GM23338 (cell line): ENCODE data around the gene HSPA1B. TPM values are rescaled to one million over a fixed set of nuclear protein-coding genes. Genes with fewer than 3 reads are reported as not detected.

Experiments used
- ATAC-seq: fragments of 200-7000 bp; cut with Tn5 transposase; 3 replicates; pipeline ENCODE4 v1.9.1; 2020
- DNase-seq: peaks from one replicate; pipeline ENCODE4 v3.0.0-alpha.2; 2015; ENCODE audit warnings: low spot score
- H2AFZ ChIP-seq: fragments of 200-600 bp; sonication (generic); 2 replicates; pipeline ENCODE4 v1.8.0; 2016; ENCODE audit warnings: antibody characterized with exemption, mild to moderate bottlenecking, moderate library complexity
- H3F3A ChIP-seq: fragments of 200-600 bp; sonication (generic); replicated peaks from 2 replicates; pipeline ENCODE4 v1.8.0; 2017; ENCODE audit warnings: antibody characterized with exemption, mixed run types, low read depth
- H3K27ac ChIP-seq: fragments of 200-600 bp; sonication (generic); 2 replicates; pipeline ENCODE4 v1.6.1; 2016; ENCODE audit warnings: low read depth
- H3K27me3 ChIP-seq: fragments of 200-600 bp; sonication (generic); 2 replicates; pipeline ENCODE4 v1.8.0; 2016; ENCODE audit warnings: mild to moderate bottlenecking, mixed run types, moderate library complexity; ENCODE audit not compliant: insufficient read depth
- H3K36me3 ChIP-seq: fragments of 200-600 bp; sonication (generic); 2 replicates; pipeline ENCODE4 v1.8.0; 2016; ENCODE audit warnings: mild to moderate bottlenecking; ENCODE audit not compliant: insufficient read depth
- H3K4me1 ChIP-seq: fragments of 200-600 bp; sonication (generic); 2 replicates; pipeline ENCODE4 v1.8.0; 2016; ENCODE audit warnings: mild to moderate bottlenecking, moderate library complexity; ENCODE audit not compliant: insufficient read depth
- H3K4me2 ChIP-seq: fragments of 200-600 bp; sonication (generic); 2 replicates; pipeline ENCODE4 v1.7.1; 2017; ENCODE audit warnings: mixed run types
- H3K4me3 ChIP-seq: fragments of 200-600 bp; sonication (generic); 2 replicates; pipeline ENCODE4 v1.6.1; 2016; ENCODE audit warnings: mixed run types
- H3K79me2 ChIP-seq: fragments of 200-600 bp; sonication (generic); replicated peaks from 2 replicates; pipeline ENCODE4 v1.8.0; 2017; ENCODE audit warnings: mild to moderate bottlenecking; ENCODE audit not compliant: insufficient read depth
- H3K9me2 ChIP-seq: fragments of 200-600 bp; sonication (generic); 2 replicates; pipeline ENCODE4 v1.8.0; 2017; ENCODE audit not compliant: insufficient read depth
- H4K20me1 ChIP-seq: fragments of 200-600 bp; sonication (generic); replicated peaks from 2 replicates; pipeline ENCODE4 v1.8.0; 2017; ENCODE audit warnings: mild to moderate bottlenecking; ENCODE audit not compliant: insufficient read depth
- H3K27ac Mint-ChIP-seq: 2 replicates; pipeline ENCODE4 v1.8.0; 2020; ENCODE audit warnings: inconsistent platforms, mild to moderate bottlenecking, moderate library complexity, mixed read lengths
- H3K27me3 Mint-ChIP-seq: 3 replicates; pipeline ENCODE4 v1.8.0; 2022; ENCODE audit warnings: low read depth, mild to moderate bottlenecking, moderate library complexity, mixed read lengths, inconsistent platforms; ENCODE audit not compliant: insufficient read depth, poor library complexity
- H3K36me3 Mint-ChIP-seq: 3 replicates; pipeline ENCODE4 v1.8.0; 2021; ENCODE audit warnings: low read depth, mild to moderate bottlenecking, inconsistent platforms, moderate library complexity, mixed read lengths
- H3K4me1 Mint-ChIP-seq: 3 replicates; pipeline ENCODE4 v1.8.0; 2020; ENCODE audit warnings: mild to moderate bottlenecking, inconsistent platforms, mixed read lengths
- H3K4me3 Mint-ChIP-seq: 3 replicates; pipeline ENCODE4 v1.8.0; 2021; ENCODE audit warnings: moderate library complexity, mild to moderate bottlenecking, inconsistent platforms, mixed read lengths
- H3K9me3 Mint-ChIP-seq: 3 replicates; pipeline ENCODE4 v1.8.0; 2020; ENCODE audit warnings: moderate library complexity, mild to moderate bottlenecking, inconsistent platforms, mixed read lengths
- CREB1 ChIP-seq: fragments of 250-450 bp; sonication (Bioruptor Pico); IDR thresholded peaks from 2 replicates; pipeline ENCODE4 v1.5.0; 2020; ENCODE audit warnings: low read depth, mild to moderate bottlenecking, moderate library complexity
- CTCF ChIP-seq, 2 experiments: fragments of 200-600 bp in 1 of 2; sonication (generic) in 1 of 2; conservative IDR thresholded peaks; 2 replicates each; pipeline versions ENCODE4 v1.5.1 to v1.6.1; 2016 to 2017; ENCODE audit warnings: antibody characterized with exemption in 2 of 2, low read depth in 2 of 2, mild to moderate bottlenecking in 2 of 2, moderate library complexity in 1 of 2
- ETS1 ChIP-seq: IDR thresholded peaks from 2 replicates; pipeline ENCODE4 v1.6.1; 2016; ENCODE audit warnings: antibody characterized with exemption
- EZH2 ChIP-seq: fragments of 200-600 bp; sonication (generic); IDR thresholded peaks from one replicate; pipeline ENCODE4 v1.8.0; 2017; ENCODE audit warnings: antibody characterized with exemption, mild to moderate bottlenecking, low read depth; ENCODE audit not compliant: unreplicated experiment
- EZH2phosphoT487 ChIP-seq: fragments of 200-600 bp; sonication (generic); IDR thresholded peaks from one replicate; pipeline ENCODE4 v1.8.1; 2018; ENCODE audit warnings: antibody characterized with exemption; ENCODE audit not compliant: unreplicated experiment
- JUNB ChIP-seq: IDR thresholded peaks from one replicate; pipeline ENCODE4 v1.6.1; 2016; ENCODE audit warnings: antibody characterized with exemption; ENCODE audit not compliant: unreplicated experiment
- NANOG ChIP-seq: IDR thresholded peaks from 2 replicates; pipeline ENCODE4 v1.6.1; 2016; ENCODE audit warnings: antibody characterized with exemption, borderline replicate concordance
- POLR2AphosphoS5 ChIP-seq: IDR thresholded peaks from 2 replicates; pipeline ENCODE4 v1.6.1; 2016; ENCODE audit warnings: antibody characterized with exemption, low read depth
- REST ChIP-seq: IDR thresholded peaks from one replicate; pipeline ENCODE4 v1.6.1; 2018; ENCODE audit warnings: antibody characterized with exemption; ENCODE audit not compliant: unreplicated experiment
- STAT1 ChIP-seq: IDR thresholded peaks from one replicate; pipeline ENCODE4 v1.6.1; 2016; ENCODE audit warnings: antibody characterized with exemption; ENCODE audit not compliant: unreplicated experiment
- ZNF114 ChIP-seq: fragments of 250-450 bp; sonication (Bioruptor Pico); IDR thresholded peaks from 2 replicates; pipeline ENCODE4 v1.5.0; 2020; ENCODE audit warnings: mild to moderate bottlenecking, moderate library complexity
- ZNF331 ChIP-seq: fragments of 250-450 bp; sonication (Bioruptor Pico); IDR thresholded peaks from 2 replicates; pipeline ENCODE4 v1.5.0; 2020; ENCODE audit warnings: low read depth, mild to moderate bottlenecking, moderate library complexity
- ZNF462 ChIP-seq: fragments of 250-450 bp; sonication (Bioruptor Pico); IDR thresholded peaks from 2 replicates; pipeline ENCODE4 v1.5.0; 2020; ENCODE audit warnings: mild to moderate bottlenecking, moderate library complexity
- polyA plus RNA-seq: library from polyadenylated mRNA; unstranded; fragments of >200 nt; fragmentation: Nextera tagmentation; extraction: Ambion mirVana; gene quantifications from 2 replicates; pipeline ENCODE4 v1.2.1, GENCODE V29; 2016
- total RNA-seq: library from RNA; depleted of rRNA; stranded (reverse); fragments of >200 nt; shearing (Covaris generic); gene quantifications from 2 replicates; pipeline ENCODE4 v1.2.3, GENCODE V29; 2014

Gene HSPA1B
- total and polyA plus RNA-seq, 2 experiments from 2014 or later, result 31.7 to 113 TPM

GRCh38 chr6:31877125-31877650 is 49.6 kb downstream of the HSPA1B start:
- Histone ChIP-seq H4K20me1 (peaks cover 3% of the 10 kb centered on the region), H3K27me3 (no peaks in the 10 kb centered on the region), H3F3A (peaks cover 14% of the 10 kb centered on the region), H3K79me2 (no peaks in the 10 kb centered on the region), H3K27ac (no peak overlapping the region), H3K36me3 (peaks cover 8% of the 10 kb centered on the region; the same call in 1 of the 2 replicates), H3K4me3 (no peak overlapping the region), H3K4me2 (no peak overlapping the region), H3K9me2 (no peaks in the 10 kb centered on the region), H2AFZ (no peak overlapping the region), H3K4me1 (peaks cover 4% of the 10 kb centered on the region; the same call in 1 of the 2 replicates)
- ATAC-seq (no peak), DNase-seq (no peak)
- Mint-ChIP-seq H3K4me3 (no peak overlapping the region), H3K9me3 (no peaks in the 10 kb centered on the region), H3K4me1 (peaks cover 8% of the 10 kb centered on the region), H3K27me3 (peaks cover 5% of the 10 kb centered on the region), H3K27ac (no peak overlapping the region), H3K36me3 (peaks cover 28% of the 10 kb centered on the region)
- no peak for TF ChIP-seq CREB1
- TF ChIP-seq JUNB, result no peak
- TF ChIP-seq EZH2phosphoT487, result no peak
- TF ChIP-seq NANOG, result no peak
- TF ChIP-seq STAT1, result no peak
- TF ChIP-seq ZNF114 (CRISPR knock-in tag), result no peak
- TF ChIP-seq CTCF (conservative IDR thresholded peaks at IDR 0.05; ENCODE audit: low read depth in 2 of 2), result no peak
- no peak for TF ChIP-seq REST
- no peak for TF ChIP-seq ZNF462 (CRISPR knock-in tag)
- TF ChIP-seq EZH2, result no peak
- TF ChIP-seq ETS1, result no peak
- no peak for TF ChIP-seq ZNF331 (CRISPR knock-in tag)
- TF ChIP-seq POLR2AphosphoS5, result no peak
